ENCODE data around the gene SLC12A8. TPM values are rescaled to one million over a fixed set of nuclear protein-coding genes. Genes with fewer than 3 reads are reported as not detected.

SLC12A8 gene
- total and polyA plus RNA-seq, 9 of the 15 experiments (the other 6 are each of a cell fraction or from before 2014, with no cell fraction given), result 0.04 to 0.33 (median 0.09) TPM; not detected in 4

- no peak for TF ChIP-seq ZNF639 (CRISPR knock-in tag; conservative IDR thresholded peaks at IDR 0.05 in 1 of 2, IDR thresholded peaks at IDR 0.05 in 1 of 2)
- TF ChIP-seq PHF8 (IDR thresholded peaks at IDR 0.05; ENCODE audit: borderline replicate concordance, low read length), result no peak
- no peak for TF ChIP-seq FOXO4 (CRISPR knock-in tag; IDR thresholded peaks at IDR 0.05)
- no peak for TF ChIP-seq NFE2L1 (tag; IDR thresholded peaks at IDR 0.05; ENCODE audit: borderline replicate concordance, low read depth)
- no peak for TF ChIP-seq YY1 (IDR thresholded peaks at IDR 0.05; ENCODE audit: borderline replicate concordance in 1 of 3, control insufficient read depth in 1 of 3, extremely low read depth in 1 of 3, insufficient read depth in 3 of 3, insufficient read length in 1 of 3, insufficient replicate concordance in 2 of 3, low read depth in 1 of 3, low read length in 2 of 3)
- no peak for TF ChIP-seq FOXP4 (CRISPR knock-in tag; IDR thresholded peaks at IDR 0.05; ENCODE audit: borderline replicate concordance)
- TF ChIP-seq MTA1 (IDR thresholded peaks at IDR 0.05; ENCODE audit: borderline replicate concordance), result no peak
- no peak for TF ChIP-seq E2F3 (CRISPR knock-in tag; IDR thresholded peaks at IDR 0.05)
These were observed 149.5 kb downstream of the SLC12A8 start (continued) for GRCh38 chr3:125062904-125063618.
